K562 (cell line): Measurements from ENCODE around the gene SIRPD. TPM values are rescaled to one million over a fixed set of nuclear protein-coding genes. Genes with fewer than 3 reads are reported as not detected.

Experiments
- ATAC-seq: fragments of 200-7000 bp; cut with Tn5 transposase; 3 replicates; pipeline ENCODE4 v1.9.1; 2020; ENCODE audit warnings: moderate library complexity
- BruUV-seq: library from RNA; stranded (reverse); fragments of 400-500 nt; replicated peaks from 2 replicates; lab custom pipeline; 2021; lab: Mats Ljungman, UMichigan
- CTCF ChIA-PET: fragments of 300-600 bp; formaldehyde crosslinking; extraction: SDS; loops from one replicate; lab custom pipeline; 2021; ENCODE audit warnings: low intra/inter-chr PET ratio; lab: Yijun Ruan, JAX
- POLR2A ChIA-PET: fragments of 300-600, 350-650 bp; sonication (Branson Sonifier 250); formaldehyde crosslinking; extraction: SDS; loops from one replicate; lab custom pipeline; 2021; ENCODE audit warnings: antibody characterized with exemption, inconsistent platforms; lab: Yijun Ruan, JAX
- DNase-seq, 4 experiments: peaks; one replicate each; pipeline versions ENCODE4 v3.0.0 to v3.0.0-alpha.2; 2011 to 2018; ENCODE audit warnings: low spot score in 3 of 4, mixed read lengths in 3 of 4; ENCODE audit errors: extremely low read depth in 1 of 4
- FAIRE-seq: peaks from 2 replicates; lab custom pipeline; 2011; peaks lifted over from hg19 to GRCh38; lab: Jason Lieb, UNC
- H2AFZ ChIP-seq: 2 replicates; pipeline ENCODE4 v1.6.0; 2011; ENCODE audit warnings: low read depth, low read length, control low read depth, inconsistent platforms
- H3K27ac ChIP-seq: fragments of 200-600 bp; 3 replicates; pipeline ENCODE4 v1.8.0; 2011; ENCODE audit warnings: low read depth, mild to moderate bottlenecking, control low read depth, inconsistent platforms, low read length, moderate library complexity, mixed read lengths; ENCODE audit errors: extremely low read depth
- H3K27me3 ChIP-seq, 2 experiments: fragments of 300-600 bp in 1 of 2; 2 replicates in 1 of 2; 3 replicates in 1 of 2; pipeline versions ENCODE4 v1.6.0 to v1.8.0; 2011; ENCODE audit warnings: inconsistent platforms in 2 of 2, low read length in 2 of 2, mild to moderate bottlenecking in 1 of 2, mixed read lengths in 1 of 2, moderate library complexity in 1 of 2; ENCODE audit not compliant: control insufficient read depth in 2 of 2, insufficient read depth in 2 of 2
- H3K36me3 ChIP-seq: fragments of 300-600 bp; 3 replicates; pipeline ENCODE4 v1.8.0; 2011; ENCODE audit warnings: mild to moderate bottlenecking, low read length, inconsistent platforms; ENCODE audit not compliant: control insufficient read depth, insufficient read depth
- H3K4me1 ChIP-seq, 2 experiments: fragments of 200-600 bp in 1 of 2; replicated peaks in 1 of 2; 2 replicates in 1 of 2; 3 replicates in 1 of 2; pipeline versions ENCODE4 v1.5.1 to v1.8.0; 2011; ENCODE audit warnings: inconsistent platforms in 2 of 2, low read length in 2 of 2, mild to moderate bottlenecking in 1 of 2, mixed read lengths in 1 of 2, moderate library complexity in 1 of 2; ENCODE audit not compliant: control insufficient read depth in 2 of 2, insufficient read depth in 2 of 2
- H3K4me2 ChIP-seq: 2 replicates; pipeline ENCODE4 v1.6.1; 2011; ENCODE audit warnings: low read length, control low read depth, inconsistent platforms, mixed read lengths; ENCODE audit not compliant: insufficient read depth
- H3K4me3 ChIP-seq: fragments of 200-600 bp; sonication (generic), shearing (Covaris generic); 2 replicates; pipeline ENCODE4 v1.5.1; 2016; ENCODE audit warnings: control low read depth, inconsistent platforms
- H3K79me2 ChIP-seq: fragments of 200-600 bp; 3 replicates; pipeline ENCODE4 v1.8.0; 2011; ENCODE audit warnings: low read length, inconsistent platforms; ENCODE audit not compliant: control insufficient read depth, insufficient read depth
- H3K9ac ChIP-seq, 2 experiments: 2 replicates each; pipeline versions ENCODE4 v1.6.0 to v1.6.1; 2011; ENCODE audit warnings: low read depth in 2 of 2, low read length in 2 of 2, control low read depth in 1 of 2, inconsistent platforms in 1 of 2, mild to moderate bottlenecking in 1 of 2, mixed read lengths in 1 of 2; ENCODE audit not compliant: insufficient read depth in 1 of 2
- H3K9me1 ChIP-seq: one replicate; pipeline ENCODE4 v1.6.0; 2011; ENCODE audit warnings: inconsistent platforms, mild to moderate bottlenecking, low read length, moderate library complexity; ENCODE audit not compliant: control insufficient read depth, insufficient read depth
- H3K9me3 ChIP-seq: replicated peaks from 2 replicates; pipeline ENCODE4 v1.5.1; 2011; ENCODE audit warnings: low read depth, low read length, inconsistent platforms; ENCODE audit not compliant: control insufficient read depth, insufficient read depth
- H4K20me1 ChIP-seq: replicated peaks from 2 replicates; pipeline ENCODE4 v1.6.1; 2011; ENCODE audit warnings: low read length, inconsistent platforms, mixed read lengths; ENCODE audit not compliant: control insufficient read depth, insufficient read depth
- JUND ChIP-seq, 2 experiments: IDR thresholded peaks; 2 replicates in 1 of 2; 3 replicates in 1 of 2; pipeline ENCODE4 v1.6.1; 2011; ENCODE audit warnings: borderline replicate concordance in 2 of 2, low read depth in 2 of 2, low read length in 2 of 2, improper control_type of control experiment in 1 of 2, missing biosample characterization in 1 of 2, missing genetic modification characterization in 1 of 2, missing genetic modification reagents in 1 of 2
- KLF10 ChIP-seq: fragments of 250-450 bp; sonication (Bioruptor Pico); IDR thresholded peaks from 2 replicates; pipeline ENCODE4 v1.6.1; 2021; ENCODE audit warnings: matching md5 sums
- MNT ChIP-seq, 2 experiments: fragments of 450-650 bp; conservative IDR thresholded peaks; 2 replicates each; pipeline ENCODE4 v1.6.1; 2017; ENCODE audit warnings: mild to moderate bottlenecking in 2 of 2, moderate library complexity in 2 of 2
- RERE ChIP-seq: sonication (generic); formaldehyde crosslinking; IDR thresholded peaks from 2 replicates; pipeline ENCODE4 v1.8.0; 2023; ENCODE audit warnings: missing genetic modification reagents, mild to moderate bottlenecking, borderline replicate concordance
- SIRT6 ChIP-seq: IDR thresholded peaks from one replicate; pipeline ENCODE4 v1.6.1; 2012; ENCODE audit warnings: low read depth, mild to moderate bottlenecking, control low read depth, inconsistent platforms, low read length, moderate library complexity
- ZKSCAN1 ChIP-seq: fragments of 150-350 bp; IDR thresholded peaks from 2 replicates; pipeline ENCODE4 v1.6.1; 2016; ENCODE audit warnings: low read depth, low read length
- ZNF609 ChIP-seq: sonication (generic); formaldehyde crosslinking; IDR thresholded peaks from 2 replicates; pipeline ENCODE4 v1.8.1; 2023; ENCODE audit warnings: missing genetic modification reagents, mild to moderate bottlenecking, borderline replicate concordance
- WGBS: fragments of 100-300 bp; shearing (Covaris generic); methylation state at CpG from one replicate; pipeline ENCODE4 v1.1.6; 2016; ENCODE audit warnings: low coverage, mixed read lengths; ENCODE audit not compliant: insufficient coverage; ENCODE audit errors: missing lambda C conversion rate; 5-methylcytosine and 5-hydroxymethylcytosine counted together
- in situ Hi-C: fragments of 300-500 bp; cut with MboI; formaldehyde crosslinking; loops from 4 replicates; pipeline ENCODE4 v1.15.0; 2018; ENCODE audit warnings: inconsistent platforms, mixed read lengths
- intact Hi-C: fragments of 100-400 bp; cut with micrococcal nuclease; formaldehyde crosslinking; loops from 2 replicates; pipeline ENCODE4 v1.14.2; 2022
- polyA plus RNA-seq, 8 experiments: library from polyadenylated mRNA; depleted of rRNA in 4 of 8; stranded (reverse) in 5 of 8; unstranded in 3 of 8; fragments of >200 nt; fragmentation: Nextera tagmentation in 2 of 8; fragmentation: Illumina TruSeq in 1 of 8; extraction: Ambion mirVana in 2 of 8; extraction: Trizol in 1 of 8; gene quantifications; 2 replicates each; pipeline versions ENCODE4 v1.2.1 to v1.2.3, GENCODE V29; 2011 to 2014; ENCODE audit warnings: inconsistent platforms in 1 of 8, missing spikeins in 1 of 8
- total RNA-seq, 7 experiments: library from RNA; depleted of rRNA in 6 of 7; stranded (reverse); fragments of >200 nt in 6 of 7; fragmentation: Illumina TruSeq in 2 of 7; extraction: Trizol in 2 of 7; gene quantifications; 2 replicates each; pipeline versions ENCODE4 v1.2.1 to v1.2.3, GENCODE V29; 2011 to 2021; ENCODE audit warnings: low replicate concordance in 1 of 7

Gene SIRPD
- total and polyA plus RNA-seq, 9 of the 15 experiments (the other 6 are each of a cell fraction or from before 2014, with no cell fraction given), result not detected

- TF ChIP-seq ZNF609 (CRISPR knock-in tag), result no peak
- no peak for TF ChIP-seq JUND (IDR thresholded peaks at IDR 0.05; ENCODE audit: borderline replicate concordance, low read depth, low read length)
- no peak for TF ChIP-seq JUND (tag; IDR thresholded peaks at IDR 0.05; ENCODE audit: borderline replicate concordance, low read depth, low read length)
- no peak for TF ChIP-seq SIRT6
Observed at GRCh38 chr20:1513801-1514200, 43.7 kb downstream of the SIRPD start (continued).

- no peaks in the 10 kb centered on the region for H4K20me1 ChIP-seq
- DNase-seq (peak in 1 of 4 experiments; percentile 2), ATAC-seq (peak; percentile 59; the same call in 2 of the 3 replicates), FAIRE-seq (peak; percentile 42)
- H3K4me2 ChIP-seq, result no peak overlapping the region
- H3K9me1 ChIP-seq, result no peaks in the 10 kb centered on the region
- 0% methylated on average over 9 of the region's 9 CpGs for WGBS
- H3K4me1 ChIP-seq, result no peaks in the 10 kb centered on the region
- H3K79me2 ChIP-seq, result no peaks in the 10 kb centered on the region
- CTCF ChIA-PET, result interaction anchor here (0.6 to 0.7 kb wide), 2 partner anchors 226 to 268 kb away, joined by 3 to 4 read pairs; no protein-coding TSS in a partner anchor
- no TSS peak for BruUV-seq
- intact Hi-C loops (loop anchor here (10.0 kb wide), 1 partner anchor 194 kb away; no protein-coding TSS in a partner anchor), in situ Hi-C loops (loop anchor here (25.0 kb wide), 1 partner anchor 253 kb away; no protein-coding TSS in a partner anchor)
- no peak overlapping the region for H2AFZ ChIP-seq
- POLR2A ChIA-PET, result interaction anchor here (1.6 kb wide), 1 partner anchor 14 kb away, joined by 4 read pairs; no protein-coding TSS in a partner anchor
- H3K36me3 ChIP-seq, result no peaks in the 10 kb centered on the region
- H3K4me3 ChIP-seq, result no peak overlapping the region
- 0 out of 5 replicates have a peak, but pooled peaks cover 0 to 6% of the 10 kb centered on the region in 2 experiments for H3K27me3 ChIP-seq
- H3K9me3 ChIP-seq, result no peaks in the 10 kb centered on the region
- no peak overlapping the region for H3K9ac ChIP-seq
- H3K27ac ChIP-seq, result no peak overlapping the region
- TF ChIP-seq MNT (conservative IDR thresholded peaks at IDR 0.05) (no peak), ZKSCAN1 (no peak), RERE (no peak), KLF10 (CRISPR knock-in tag) (no peak)
Observed at GRCh38 chr20:1509237-1509636, 48.3 kb downstream of the SIRPD start.
